Measurements from ENCODE around the gene ZFAND2B. TPM values are rescaled to one million over a fixed set of nuclear protein-coding genes. Genes with fewer than 3 reads are reported as not detected.

Gene ZFAND2B
- total and polyA plus RNA-seq, 2 donors from 2014 or later, result 44.8 to 72.6 TPM

- peaks cover 3 to 57% (median 46%) of the 10 kb centered on the region in 3 donors for H3K4me1 ChIP-seq (ENCODE audit: control insufficient read depth in 2 of 3, insufficient read depth in 2 of 3, low read depth in 1 of 3, low read length in 3 of 3)
- no peaks in the 10 kb centered on the region for H3K9me3 ChIP-seq (ENCODE audit: control insufficient read depth in 2 of 3, insufficient read depth in 1 of 3, low read length in 3 of 3)
- peaks cover 2 to 12% (median 3%) of the 10 kb centered on the region in 3 donors for H3K36me3 ChIP-seq (ENCODE audit: control insufficient read depth in 2 of 3, insufficient read depth in 3 of 3, low read length in 3 of 3)
- intact Hi-C loops (cut with DNase I), result no loop called here
- no peak for TF ChIP-seq CTCF (IDR thresholded peaks at IDR 0.05; ENCODE audit: borderline replicate concordance, extremely low read depth, insufficient read depth)
- H3K27me3 ChIP-seq (ENCODE audit: control insufficient read depth, insufficient read depth, low read length), result peaks cover 15% of the 10 kb centered on the region
- FAIRE-seq (no peak), DNase-seq (peak in 1 of 5 donors; percentile 54)
- peak overlapping the region in 1 of 3 donors; percentile 93 for H3K4me3 ChIP-seq (ENCODE audit: low read length in 3 of 3)
- peak overlapping the region; percentile 81 to 85 for H3K27ac ChIP-seq (ENCODE audit: low read depth in 2 of 2, low read length in 2 of 2)
- peak overlapping the region in 1 of 3 donors; percentile 68 for H3K9ac ChIP-seq (ENCODE audit: low read length in 3 of 3)
These were observed 45.5 kb downstream of the ZFAND2B start for GRCh38 chr2:219252084-219252483.

- TF ChIP-seq CTCF (IDR thresholded peaks at IDR 0.05; ENCODE audit: borderline replicate concordance, extremely low read depth, insufficient read depth), result no peak
- H3K36me3 ChIP-seq (ENCODE audit: control insufficient read depth in 2 of 3, insufficient read depth in 3 of 3, low read length in 3 of 3), result peaks cover 2 to 12% (median 3%) of the 10 kb centered on the region in 3 donors
- peaks cover 15% of the 10 kb centered on the region for H3K27me3 ChIP-seq (ENCODE audit: control insufficient read depth, insufficient read depth, low read length)
- peak overlapping the region in 2 of 3 donors; percentile 28 to 68 for H3K9ac ChIP-seq (ENCODE audit: low read length in 3 of 3)
- peak overlapping the region in 2 of 3 donors; percentile 81 to 93 for H3K4me3 ChIP-seq (ENCODE audit: low read length in 3 of 3)
- no peaks in the 10 kb centered on the region for H3K9me3 ChIP-seq (ENCODE audit: control insufficient read depth in 2 of 3, insufficient read depth in 1 of 3, low read length in 3 of 3)
- H3K27ac ChIP-seq (ENCODE audit: low read depth in 2 of 2, low read length in 2 of 2), result peak overlapping the region; percentile 81 to 85
- H3K4me1 ChIP-seq (ENCODE audit: control insufficient read depth in 2 of 3, insufficient read depth in 2 of 3, low read depth in 1 of 3, low read length in 3 of 3), result peaks cover 3 to 52% (median 42%) of the 10 kb centered on the region in 3 donors
- DNase-seq (no peak), FAIRE-seq (no peak)
- intact Hi-C loops (cut with DNase I), result no loop called here
These were observed 46.0 kb downstream of the ZFAND2B start for GRCh38 chr2:219252570-219252899.

DNA sequence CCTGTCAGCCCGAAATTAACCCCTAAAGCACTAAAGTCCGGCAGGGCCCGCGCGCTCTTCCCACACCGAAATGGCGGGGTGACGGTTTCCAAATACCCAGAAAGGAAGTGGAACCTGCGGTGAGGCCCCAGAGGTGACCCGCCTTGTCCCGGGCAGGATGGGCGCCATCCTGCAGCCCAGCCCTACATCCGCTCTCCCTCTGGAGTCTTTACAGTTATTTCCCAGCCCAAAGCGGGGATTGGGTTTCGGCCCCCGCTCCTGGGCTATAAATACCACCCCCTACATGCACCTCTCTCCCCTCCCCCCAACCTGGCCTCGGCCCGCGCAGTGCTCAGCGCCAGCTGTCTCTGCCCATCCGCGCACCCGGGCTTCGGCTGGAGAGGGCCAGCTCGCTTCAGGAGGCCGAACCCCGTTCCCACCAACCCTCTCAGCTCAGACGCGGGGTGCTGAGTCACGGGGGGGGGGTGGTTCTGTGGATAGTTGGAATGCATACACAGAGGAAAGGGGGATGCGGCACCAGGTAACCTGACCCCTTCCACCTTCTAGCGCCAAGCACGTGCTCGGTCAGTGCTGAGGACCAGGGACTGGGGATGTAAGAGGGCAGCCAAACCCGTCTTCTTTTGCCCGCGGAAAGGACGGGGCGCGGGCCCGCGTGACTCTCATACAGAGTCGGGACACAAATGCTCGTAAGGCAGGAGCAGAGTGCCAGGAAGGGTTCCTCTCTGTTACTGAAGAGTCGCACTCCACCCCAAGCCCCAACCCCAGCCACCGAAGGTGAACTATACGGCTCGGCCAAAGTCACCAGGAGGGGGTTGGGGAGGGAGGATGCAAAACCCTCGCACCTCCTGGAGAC is 46.5 kb downstream of the ZFAND2B start, which contains the start of gene TUBA4B:
TUBA4B (plus strand) TSS at position 344 of the 853 bp plus-strand sequence; CDS start at position 509, 165 bp downstream.
- peaks cover 15% of the 10 kb centered on the region for H3K27me3 ChIP-seq (ENCODE audit: control insufficient read depth, insufficient read depth, low read length)
- peaks cover 3 to 47% (median 36%) of the 10 kb centered on the region in 3 donors for H3K4me1 ChIP-seq (ENCODE audit: control insufficient read depth in 2 of 3, insufficient read depth in 2 of 3, low read depth in 1 of 3, low read length in 3 of 3)
- H3K9me3 ChIP-seq (ENCODE audit: control insufficient read depth in 2 of 3, insufficient read depth in 1 of 3, low read length in 3 of 3), result no peaks in the 10 kb centered on the region
- intact Hi-C loops (cut with DNase I), result no loop called here
- no peak for TF ChIP-seq CTCF (IDR thresholded peaks at IDR 0.05; ENCODE audit: borderline replicate concordance, extremely low read depth, insufficient read depth)
- H3K36me3 ChIP-seq (ENCODE audit: control insufficient read depth in 2 of 3, insufficient read depth in 3 of 3, low read length in 3 of 3), result peaks cover 0 to 12% (median 3%) of the 10 kb centered on the region in 3 donors
- H3K4me3 ChIP-seq (ENCODE audit: low read length in 3 of 3), result peak within 1 kb of the TSS; percentile 20 to 93 (median 81)
- H3K27ac ChIP-seq (ENCODE audit: low read depth in 2 of 2, low read length in 2 of 2), result peak within 1 kb of the TSS; percentile 85 to 87
- FAIRE-seq (no peak), DNase-seq (peak; percentile 42 to 85 (median 63))
- H3K9ac ChIP-seq (ENCODE audit: low read length in 3 of 3), result peak within 1 kb of the TSS in 2 of 3 donors; percentile 68 to 75
